IMR-90 (cell line): Measurements from ENCODE around the gene ZNF213. TPM values are rescaled to one million over a fixed set of nuclear protein-coding genes. Genes with fewer than 3 reads are reported as not detected.

ENCODE experiments used
- ATAC-seq: fragments of 200-7000 bp; cut with Tn5 transposase; 2 replicates; pipeline ENCODE4 v1.9.1; 2020; ENCODE audit warnings: low read depth, mild to moderate bottlenecking, moderate library complexity
- BruUV-seq: library from RNA; stranded (reverse); fragments of 400-500 nt; replicated peaks from 2 replicates; lab custom pipeline; 2021; lab: Mats Ljungman, UMichigan
- CTCF ChIA-PET: fragments of 300-600 bp; formaldehyde crosslinking; extraction: SDS; loops from one replicate; lab custom pipeline; 2021; ENCODE audit warnings: antibody characterized with exemption; lab: Yijun Ruan, JAX
- POLR2A ChIA-PET: fragments of 300-600 bp; sonication (Branson Sonifier 250); formaldehyde crosslinking; loops from one replicate; lab custom pipeline; 2022; ENCODE audit warnings: antibody characterized with exemption; ENCODE audit not compliant: unreplicated experiment; lab: Charles Lee
- DNase-seq: peaks from one replicate; pipeline ENCODE4 v3.0.0; 2013
- H2AFZ ChIP-seq: replicated peaks from 2 replicates; pipeline ENCODE3; 2013; ENCODE audit warnings: low read length, mild to moderate bottlenecking; ENCODE audit not compliant: poor library complexity
- H2AK5ac ChIP-seq: 2 replicates; pipeline ENCODE4 v1.6.1; 2013; ENCODE audit warnings: low read depth, low read length, inconsistent platforms
- H2AK9ac ChIP-seq: replicated peaks from 2 replicates; pipeline ENCODE3; 2013; ENCODE audit warnings: mild to moderate bottlenecking, low read depth, low read length, moderate library complexity; ENCODE audit not compliant: poor library complexity
- H2BK120ac ChIP-seq: 2 replicates; pipeline ENCODE4 v1.6.1; 2013; ENCODE audit warnings: low read depth, low read length, inconsistent platforms
- H2BK15ac ChIP-seq: 3 replicates; pipeline ENCODE4 v1.6.1; 2013; ENCODE audit warnings: low read depth, low read length, inconsistent platforms
- H2BK20ac ChIP-seq: 2 replicates; pipeline ENCODE4 v1.6.1; 2013; ENCODE audit warnings: low read depth, mild to moderate bottlenecking, inconsistent platforms, low read length, moderate library complexity
- H2BK5ac ChIP-seq: 2 replicates; pipeline ENCODE4 v1.6.1; 2013; ENCODE audit warnings: mild to moderate bottlenecking, low read depth, low read length, inconsistent platforms; ENCODE audit not compliant: poor library complexity, severe bottlenecking
- H3K14ac ChIP-seq: replicated peaks from 2 replicates; pipeline ENCODE4 v1.6.1; 2013; ENCODE audit warnings: low read depth, low read length, inconsistent platforms
- H3K18ac ChIP-seq: 2 replicates; pipeline ENCODE4 v1.6.1; 2013; ENCODE audit warnings: low read depth, low read length, control low read depth
- H3K23ac ChIP-seq: 2 replicates; pipeline ENCODE4 v1.6.1; 2013; ENCODE audit warnings: low read depth, low read length, inconsistent platforms
- H3K27ac ChIP-seq: 2 replicates; pipeline ENCODE4 v1.5.1; 2013; ENCODE audit warnings: mild to moderate bottlenecking, control low read depth, low read length; ENCODE audit not compliant: insufficient read depth
- H3K27me3 ChIP-seq: 2 replicates; pipeline ENCODE4 v1.6.1; 2013; ENCODE audit warnings: low read length; ENCODE audit not compliant: control insufficient read depth, insufficient read depth
- H3K36me3 ChIP-seq: 2 replicates; pipeline ENCODE4 v1.6.1; 2013; ENCODE audit warnings: low read length, mixed read lengths; ENCODE audit not compliant: control insufficient read depth, insufficient read depth
- H3K4ac ChIP-seq: 2 replicates; pipeline ENCODE4 v1.6.1; 2013; ENCODE audit warnings: low read depth, low read length, inconsistent platforms
- H3K4me1 ChIP-seq: 2 replicates; pipeline ENCODE4 v1.6.1; 2013; ENCODE audit warnings: low read length, mixed read lengths; ENCODE audit not compliant: control insufficient read depth, insufficient read depth
- H3K4me2 ChIP-seq: 2 replicates; pipeline ENCODE4 v1.6.1; 2013; ENCODE audit warnings: low read depth, mild to moderate bottlenecking, control low read depth, low read length, moderate library complexity
- H3K4me3 ChIP-seq: 2 replicates; pipeline ENCODE4 v1.5.1; 2013; ENCODE audit warnings: low read depth, mild to moderate bottlenecking, control low read depth, low read length, moderate library complexity; ENCODE audit not compliant: insufficient read depth
- H3K56ac ChIP-seq: 2 replicates; pipeline ENCODE4 v1.6.1; 2013; ENCODE audit warnings: low read length, inconsistent platforms; ENCODE audit not compliant: insufficient read depth; ENCODE audit errors: extremely low read depth
- H3K79me1 ChIP-seq, 2 experiments: 2 replicates each; pipeline ENCODE4 v1.6.1; 2013; ENCODE audit warnings: low read length in 2 of 2, inconsistent platforms in 1 of 2, low read depth in 1 of 2
- H3K9ac ChIP-seq: 2 replicates; pipeline ENCODE4 v1.6.1; 2013; ENCODE audit warnings: low read depth, low read length, control low read depth
- H3K9me1 ChIP-seq: 2 replicates; pipeline ENCODE4 v1.6.1; 2013; ENCODE audit warnings: low read length, inconsistent platforms; ENCODE audit not compliant: insufficient read depth
- H3K9me3 ChIP-seq: 2 replicates; pipeline ENCODE4 v1.6.1; 2013; ENCODE audit warnings: low read length; ENCODE audit not compliant: control insufficient read depth, insufficient read depth
- H4K20me1 ChIP-seq: 2 replicates; pipeline ENCODE4 v1.6.1; 2013; ENCODE audit warnings: low read length, inconsistent platforms; ENCODE audit not compliant: insufficient read depth
- H4K5ac ChIP-seq: 2 replicates; pipeline ENCODE4 v1.6.1; 2013; ENCODE audit warnings: mild to moderate bottlenecking, low read depth, low read length, control low read depth
- H4K8ac ChIP-seq, 2 experiments: 2 replicates each; pipeline ENCODE4 v1.6.1; 2013; ENCODE audit warnings: low read depth in 2 of 2, low read length in 2 of 2, control low read depth in 1 of 2, inconsistent platforms in 1 of 2
- H4K91ac ChIP-seq: 2 replicates; pipeline ENCODE4 v1.6.1; 2013; ENCODE audit warnings: low read depth, low read length, inconsistent platforms; ENCODE audit not compliant: insufficient read depth
- BHLHE40 ChIP-seq: fragments of 150-350 bp; IDR thresholded peaks from 2 replicates; pipeline ENCODE4 v1.6.1; 2016; ENCODE audit warnings: mild to moderate bottlenecking, low read depth, low read length
- CEBPB ChIP-seq: IDR thresholded peaks from 2 replicates; pipeline ENCODE4 v1.6.1; 2012; ENCODE audit warnings: low read depth, low read length, improper control_type of control experiment
- CHD1 ChIP-seq: IDR thresholded peaks from 2 replicates; pipeline ENCODE4 v1.6.1; 2012; ENCODE audit warnings: low read depth, low read length, improper control_type of control experiment
- FOS ChIP-seq: fragments of 150-350 bp; IDR thresholded peaks from 2 replicates; pipeline ENCODE4 v1.6.1; 2016; ENCODE audit warnings: low read depth, low read length
- MAFK ChIP-seq: IDR thresholded peaks from 2 replicates; pipeline ENCODE4 v1.6.1; 2012; ENCODE audit warnings: low read depth, low read length, improper control_type of control experiment
- MAZ ChIP-seq: IDR thresholded peaks from 2 replicates; pipeline ENCODE4 v1.6.1; 2012; ENCODE audit warnings: low read depth, mild to moderate bottlenecking, low read length, improper control_type of control experiment, moderate library complexity, borderline replicate concordance
- MXI1 ChIP-seq: IDR thresholded peaks from 2 replicates; pipeline ENCODE4 v1.6.1; 2012; ENCODE audit warnings: low read depth, mild to moderate bottlenecking, low read length, moderate library complexity, borderline replicate concordance
- NFE2L2 ChIP-seq: fragments of 150-350 bp; IDR thresholded peaks from 2 replicates; pipeline ENCODE4 v1.6.1; 2016; ENCODE audit warnings: low read depth, mild to moderate bottlenecking, low read length
- POLR2A ChIP-seq: IDR thresholded peaks from 2 replicates; pipeline ENCODE4 v1.6.1; 2012; ENCODE audit warnings: mild to moderate bottlenecking, low read depth, low read length
- RAD21 ChIP-seq: IDR thresholded peaks from 2 replicates; pipeline ENCODE4 v1.6.1; 2012; ENCODE audit warnings: low read length, improper control_type of control experiment
- RCOR1 ChIP-seq: IDR thresholded peaks from 2 replicates; pipeline ENCODE4 v1.6.1; 2012; ENCODE audit warnings: mild to moderate bottlenecking, low read length, improper control_type of control experiment; ENCODE audit not compliant: insufficient replicate concordance
- RFX5 ChIP-seq: IDR thresholded peaks from 2 replicates; pipeline ENCODE4 v1.8.0; 2012; ENCODE audit warnings: low read depth, mild to moderate bottlenecking, low read length, moderate library complexity
- SMC3 ChIP-seq: fragments of 150-350 bp; IDR thresholded peaks from 2 replicates; pipeline ENCODE4 v1.6.1; 2016; ENCODE audit warnings: low read depth, mild to moderate bottlenecking, antibody characterized with exemption, low read length, moderate library complexity
- WGBS, 2 experiments: methylation state at CpG; one replicate each; pipeline versions ENCODE4 v1.1.5 to v1.1.7; 2013; ENCODE audit warnings: missing lambda C conversion rate in 2 of 2; ENCODE audit not compliant: insufficient read length in 1 of 2; ENCODE audit errors: extremely low coverage in 2 of 2; 5-methylcytosine and 5-hydroxymethylcytosine counted together
- dilution Hi-C: fragments of 300-500 bp; cut with HindIII; formaldehyde crosslinking; loops from one replicate; pipeline ENCODE4 v1.14.3; 2018; ENCODE audit warnings: low sequenced_read_pairs; ENCODE audit not compliant: unreplicated experiment
- in situ Hi-C: fragments of 300-500 bp; cut with MboI; formaldehyde crosslinking; loops from 3 replicates; pipeline ENCODE4 v1.14.3; 2019; ENCODE audit warnings: low sequenced_read_pairs, inconsistent platforms, mixed read lengths
- intact Hi-C: fragments of 100-400 bp; cut with micrococcal nuclease; formaldehyde crosslinking; loops from 2 replicates; pipeline ENCODE4 v1.10.0; 2022
- polyA plus RNA-seq, 3 experiments: library from polyadenylated mRNA; depleted of rRNA; stranded (reverse); fragments of >200 nt; gene quantifications; 2 replicates each; pipeline ENCODE4 v1.2.3, GENCODE V29; 2012; ENCODE audit warnings: low replicate concordance in 1 of 3
- total RNA-seq: library from RNA; depleted of rRNA; stranded (reverse); fragments of >200 nt; gene quantifications from 2 replicates; pipeline ENCODE4 v1.2.3, GENCODE V29; 2012
- TF ChIP-seq, protein P1 (sequence below): fragments of 150-350 bp; IDR thresholded peaks from 2 replicates; pipeline ENCODE4 v1.6.1; 2016; ENCODE audit warnings: low read depth, mild to moderate bottlenecking, low read length, moderate library complexity, borderline replicate concordance
- TF ChIP-seq, protein P2 (sequence below): fragments of 150-350 bp; IDR thresholded peaks from 2 replicates; pipeline ENCODE4 v1.6.1; 2017; ENCODE audit warnings: mild to moderate bottlenecking, antibody characterized with exemption, low read length, low read depth
- TF ChIP-seq, protein P3 (sequence below): conservative IDR thresholded peaks from 2 replicates; pipeline ENCODE4 v1.5.1; 2012; ENCODE audit warnings: mild to moderate bottlenecking, low read depth, low read length, improper control_type of control experiment

Gene ZNF213
- total and polyA plus RNA-seq, 2 of the 4 experiments (the other 2 are of a cell fraction): 0.72 to 4.0 TPM

GRCh38 chr16:3144321-3144983, 9.6 kb downstream of the ZNF213 start:
- no peak overlapping the region for H2BK120ac ChIP-seq
- dilution Hi-C loops: no loop called here
- H2BK20ac ChIP-seq: no peak overlapping the region
- H4K20me1 ChIP-seq: no peaks in the 10 kb centered on the region
- no peaks in the 10 kb centered on the region for H3K27me3 ChIP-seq
- no peak for TF ChIP-seq MXI1
- no peak for TF ChIP-seq MAZ
- TF ChIP-seq, protein P1, sequence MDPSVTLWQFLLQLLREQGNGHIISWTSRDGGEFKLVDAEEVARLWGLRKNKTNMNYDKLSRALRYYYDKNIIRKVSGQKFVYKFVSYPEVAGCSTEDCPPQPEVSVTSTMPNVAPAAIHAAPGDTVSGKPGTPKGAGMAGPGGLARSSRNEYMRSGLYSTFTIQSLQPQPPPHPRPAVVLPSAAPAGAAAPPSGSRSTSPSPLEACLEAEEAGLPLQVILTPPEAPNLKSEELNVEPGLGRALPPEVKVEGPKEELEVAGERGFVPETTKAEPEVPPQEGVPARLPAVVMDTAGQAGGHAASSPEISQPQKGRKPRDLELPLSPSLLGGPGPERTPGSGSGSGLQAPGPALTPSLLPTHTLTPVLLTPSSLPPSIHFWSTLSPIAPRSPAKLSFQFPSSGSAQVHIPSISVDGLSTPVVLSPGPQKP: no peak
- no peak for TF ChIP-seq RAD21
- TF ChIP-seq MAFK: no peak
- TF ChIP-seq SMC3: no peak
- TF ChIP-seq FOS: no peak
- TF ChIP-seq POLR2A: no peak
- no peak for TF ChIP-seq BHLHE40
- TF ChIP-seq, protein P2, sequence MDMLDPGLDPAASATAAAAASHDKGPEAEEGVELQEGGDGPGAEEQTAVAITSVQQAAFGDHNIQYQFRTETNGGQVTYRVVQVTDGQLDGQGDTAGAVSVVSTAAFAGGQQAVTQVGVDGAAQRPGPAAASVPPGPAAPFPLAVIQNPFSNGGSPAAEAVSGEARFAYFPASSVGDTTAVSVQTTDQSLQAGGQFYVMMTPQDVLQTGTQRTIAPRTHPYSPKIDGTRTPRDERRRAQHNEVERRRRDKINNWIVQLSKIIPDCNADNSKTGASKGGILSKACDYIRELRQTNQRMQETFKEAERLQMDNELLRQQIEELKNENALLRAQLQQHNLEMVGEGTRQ: no peak
- no peak for TF ChIP-seq NFE2L2
- TF ChIP-seq, protein P3, sequence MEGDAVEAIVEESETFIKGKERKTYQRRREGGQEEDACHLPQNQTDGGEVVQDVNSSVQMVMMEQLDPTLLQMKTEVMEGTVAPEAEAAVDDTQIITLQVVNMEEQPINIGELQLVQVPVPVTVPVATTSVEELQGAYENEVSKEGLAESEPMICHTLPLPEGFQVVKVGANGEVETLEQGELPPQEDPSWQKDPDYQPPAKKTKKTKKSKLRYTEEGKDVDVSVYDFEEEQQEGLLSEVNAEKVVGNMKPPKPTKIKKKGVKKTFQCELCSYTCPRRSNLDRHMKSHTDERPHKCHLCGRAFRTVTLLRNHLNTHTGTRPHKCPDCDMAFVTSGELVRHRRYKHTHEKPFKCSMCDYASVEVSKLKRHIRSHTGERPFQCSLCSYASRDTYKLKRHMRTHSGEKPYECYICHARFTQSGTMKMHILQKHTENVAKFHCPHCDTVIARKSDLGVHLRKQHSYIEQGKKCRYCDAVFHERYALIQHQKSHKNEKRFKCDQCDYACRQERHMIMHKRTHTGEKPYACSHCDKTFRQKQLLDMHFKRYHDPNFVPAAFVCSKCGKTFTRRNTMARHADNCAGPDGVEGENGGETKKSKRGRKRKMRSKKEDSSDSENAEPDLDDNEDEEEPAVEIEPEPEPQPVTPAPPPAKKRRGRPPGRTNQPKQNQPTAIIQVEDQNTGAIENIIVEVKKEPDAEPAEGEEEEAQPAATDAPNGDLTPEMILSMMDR: no peak
- TF ChIP-seq CHD1: no peak
- no peak for TF ChIP-seq RCOR1
- TF ChIP-seq CEBPB: no peak
- TF ChIP-seq RFX5: no peak
- H3K18ac ChIP-seq: no peak overlapping the region
- H4K5ac ChIP-seq: no peak overlapping the region
- peaks cover 2% of the 10 kb centered on the region for H3K4me1 ChIP-seq
- no peak overlapping the region for H2AK9ac ChIP-seq
- H3K56ac ChIP-seq: no peak overlapping the region
- no peak overlapping the region for H4K8ac ChIP-seq
- H3K4me3 ChIP-seq: no peak overlapping the region
- BruUV-seq: no TSS peak
- POLR2A ChIA-PET: no interaction called here
- ATAC-seq: no peak
- no peak overlapping the region for H3K23ac ChIP-seq
- intact Hi-C loops: no loop called here
- no peak for DNase-seq
- CTCF ChIA-PET: no interaction called here
- WGBS, 2 experiments: 66% methylated on average over 5 of the region's 18 CpGs; no CpG with 5 or more reads in 1 of the 2 experiments
- no peak overlapping the region for H2BK5ac ChIP-seq
- H3K36me3 ChIP-seq: peaks cover 12% of the 10 kb centered on the region
- H2BK15ac ChIP-seq: no peak overlapping the region
- peaks cover 0 to 6% of the 10 kb centered on the region in 2 experiments; a peak in 2 of 4 replicates for H3K79me1 ChIP-seq
- no peak overlapping the region for H2AK5ac ChIP-seq
- H3K27ac ChIP-seq: no peak overlapping the region
- no peaks in the 10 kb centered on the region for H3K9me3 ChIP-seq
- no peak overlapping the region for H2AFZ ChIP-seq
- no peak overlapping the region for H3K14ac ChIP-seq
- in situ Hi-C loops: no loop called here
- no peak overlapping the region for H3K9ac ChIP-seq
- no peak overlapping the region for H3K4ac ChIP-seq
- H3K4me2 ChIP-seq: no peak overlapping the region
- H3K9me1 ChIP-seq: 0 out of 2 replicates have a peak, but pooled peaks cover 9% of the 10 kb centered on the region
- H4K91ac ChIP-seq: no peak overlapping the region
